HG03280 (cell line): Measurements from ENCODE around the gene RGS9BP.
"Not testable (repeated sequence)": the region's sequence is repeated elsewhere in the genome, so short reads cannot be mapped to it uniquely, and the experiment has no call there.

Experiments
- ATAC-seq: cut with Tn5 transposase; IDR thresholded peaks from one replicate; pipeline ENCODE4 v1.9.1; 2021; ENCODE audit warnings: mild to moderate bottlenecking, moderate library complexity; ENCODE audit not compliant: unreplicated experiment

The RGS9BP gene

DNA sequence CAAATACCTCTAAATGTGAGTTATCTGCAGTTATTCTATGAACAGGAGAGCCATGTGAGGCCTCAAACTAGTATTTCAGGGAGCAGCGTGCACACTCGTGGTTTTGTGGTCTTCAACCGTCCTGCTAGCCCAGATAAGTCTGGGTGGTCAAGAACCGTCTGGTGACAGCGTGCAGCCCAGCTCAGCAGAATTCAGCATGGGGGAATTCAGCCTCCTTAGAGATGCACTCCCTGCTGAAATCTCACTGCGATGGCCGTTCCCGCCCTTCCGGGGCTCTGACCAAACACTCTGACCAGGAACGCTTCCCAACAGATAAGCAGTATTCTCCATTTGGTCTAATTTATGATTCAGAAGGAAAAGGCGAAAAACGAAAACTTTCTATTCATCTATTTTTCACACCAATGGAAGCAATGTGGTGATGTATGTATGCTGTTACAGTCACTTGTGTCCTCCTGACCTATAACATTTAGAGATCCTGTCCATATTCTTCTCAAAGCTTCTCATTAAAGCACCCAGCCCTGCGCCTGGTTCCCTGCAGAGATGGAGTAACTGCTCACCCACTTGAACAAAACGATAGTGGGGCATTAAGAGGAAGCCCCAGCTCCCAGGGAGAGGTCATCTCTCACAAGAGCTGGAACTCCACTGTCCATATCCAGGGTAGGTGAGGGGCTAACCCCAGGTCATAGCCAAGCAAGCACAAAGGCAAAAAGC lies 3.6 kb upstream of the RGS9BP start:
- ATAC-seq, result no peak

DNA sequence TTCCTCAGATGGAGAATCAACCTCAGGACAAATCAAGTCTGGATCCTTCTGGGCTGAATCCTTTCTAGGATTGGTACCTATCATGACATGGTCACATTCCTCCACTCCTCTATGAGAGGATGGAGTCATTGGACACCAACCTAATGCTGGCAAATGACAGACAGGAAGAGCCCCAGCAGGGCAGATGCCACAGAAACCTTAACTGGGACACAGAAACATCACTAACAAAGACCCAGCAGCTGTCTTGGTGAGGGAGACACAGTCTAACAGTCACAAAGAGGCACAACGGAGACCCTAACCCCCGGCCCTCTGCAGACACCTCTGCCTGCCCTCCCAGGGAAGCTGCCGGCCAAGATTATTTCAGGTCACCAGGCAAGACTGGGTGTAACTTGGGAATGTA lies 2.8 kb upstream of the RGS9BP start:
- no peak for ATAC-seq

DNA sequence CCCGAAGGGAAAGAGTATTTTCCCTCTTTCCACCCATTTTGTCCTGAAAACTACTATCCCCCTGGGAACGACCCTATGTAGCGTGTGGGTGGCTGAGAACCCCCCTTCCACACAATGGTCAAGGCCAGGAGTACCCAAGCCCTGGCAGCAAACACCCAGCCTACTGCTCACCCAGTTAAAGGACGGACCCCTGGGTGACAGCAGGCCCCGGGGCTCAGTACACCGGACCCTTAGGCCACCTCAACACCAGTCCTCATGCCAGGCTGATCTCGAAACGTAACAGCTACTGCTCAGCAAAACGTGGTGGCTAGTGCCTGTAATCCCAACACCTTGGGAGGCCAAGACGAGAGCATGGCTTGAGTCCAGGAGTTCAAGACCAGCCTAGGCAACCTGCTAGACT lies 2.1 kb upstream of the RGS9BP start:
- no peak for ATAC-seq

DNA sequence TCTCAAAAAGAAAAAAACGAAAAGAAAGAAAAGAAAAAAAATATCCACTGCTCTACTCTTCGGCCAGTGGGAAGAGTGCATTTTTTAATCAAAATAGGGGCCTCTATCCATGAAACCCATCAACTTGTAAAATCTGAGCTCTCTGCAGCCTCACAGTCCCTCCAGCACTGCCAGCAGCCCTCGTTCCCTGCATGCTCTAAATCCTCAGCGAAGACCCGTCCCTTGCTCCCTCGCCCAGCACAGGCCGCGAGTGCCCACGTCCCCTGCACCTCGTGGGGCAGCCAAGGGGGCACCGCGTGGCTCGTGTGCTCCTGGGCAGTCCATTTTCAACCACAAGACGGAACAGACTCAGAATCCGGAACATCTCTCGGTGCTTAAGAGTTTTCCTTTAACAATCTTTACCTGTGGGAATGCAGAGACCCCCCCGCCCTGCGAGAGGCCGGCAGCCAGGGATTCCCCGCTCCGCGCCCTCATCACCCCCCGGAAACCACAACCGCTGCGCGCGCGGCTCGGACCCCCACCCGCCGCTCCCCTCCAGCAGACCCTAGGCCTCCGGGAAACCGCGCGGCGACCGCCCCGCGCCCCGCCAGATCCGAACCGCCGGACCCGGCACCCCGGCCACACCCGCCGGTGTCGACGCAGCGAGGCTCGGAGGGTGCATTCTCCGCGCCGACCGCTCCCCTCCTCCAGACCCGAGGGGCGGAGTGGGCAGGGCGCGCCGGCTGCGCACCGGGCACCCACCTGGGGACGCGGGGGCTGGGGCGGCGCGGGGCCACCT lies 1.3 kb upstream of the RGS9BP start:
- peak; percentile 14 for ATAC-seq

DNA sequence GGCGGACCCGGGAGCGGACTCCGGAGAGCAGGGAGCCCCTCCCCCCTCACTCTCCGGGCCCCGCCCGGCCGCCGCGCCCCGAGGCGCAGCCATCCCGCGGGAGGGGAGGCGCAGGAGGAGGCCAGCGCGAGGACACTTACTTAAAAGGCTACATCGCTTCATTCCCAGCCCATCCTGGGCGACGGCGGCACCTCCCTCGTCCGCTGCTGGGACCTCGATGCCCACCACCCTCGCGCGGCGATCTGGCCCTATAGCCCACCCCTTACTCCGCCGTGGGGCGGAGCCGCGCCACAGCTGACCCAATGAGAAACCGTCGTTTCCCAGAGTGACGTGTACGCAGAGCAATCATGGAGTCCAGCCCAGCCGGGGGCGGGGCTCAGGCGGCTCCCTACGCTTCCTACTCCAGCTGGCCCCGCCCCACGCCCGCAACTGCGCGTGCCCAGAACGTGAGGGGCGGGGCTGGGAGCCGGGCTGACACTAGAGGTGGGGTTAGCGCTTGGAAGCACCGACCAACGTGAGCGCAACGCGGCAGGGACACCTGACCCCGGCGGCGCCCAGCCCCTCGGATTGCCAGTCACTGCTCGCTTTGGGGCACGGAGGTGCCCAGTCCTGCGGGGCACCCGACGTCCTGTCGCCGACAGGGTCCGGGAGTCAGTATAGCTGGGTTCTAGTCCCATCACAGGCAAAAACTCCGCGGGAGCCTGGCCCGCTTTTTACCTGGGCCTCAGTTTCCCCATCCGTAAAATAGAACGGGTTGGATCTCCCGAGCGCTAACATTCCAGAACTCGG lies 523 bp upstream of the RGS9BP start, which contains the start of gene ANKRD27:
Gene ANKRD27, minus strand, starts transcription at position 250 of the 789 bp plus-strand sequence. CDS start 16,165 bp downstream, outside the sequence.
- ATAC-seq, result peak; percentile 97

DNA sequence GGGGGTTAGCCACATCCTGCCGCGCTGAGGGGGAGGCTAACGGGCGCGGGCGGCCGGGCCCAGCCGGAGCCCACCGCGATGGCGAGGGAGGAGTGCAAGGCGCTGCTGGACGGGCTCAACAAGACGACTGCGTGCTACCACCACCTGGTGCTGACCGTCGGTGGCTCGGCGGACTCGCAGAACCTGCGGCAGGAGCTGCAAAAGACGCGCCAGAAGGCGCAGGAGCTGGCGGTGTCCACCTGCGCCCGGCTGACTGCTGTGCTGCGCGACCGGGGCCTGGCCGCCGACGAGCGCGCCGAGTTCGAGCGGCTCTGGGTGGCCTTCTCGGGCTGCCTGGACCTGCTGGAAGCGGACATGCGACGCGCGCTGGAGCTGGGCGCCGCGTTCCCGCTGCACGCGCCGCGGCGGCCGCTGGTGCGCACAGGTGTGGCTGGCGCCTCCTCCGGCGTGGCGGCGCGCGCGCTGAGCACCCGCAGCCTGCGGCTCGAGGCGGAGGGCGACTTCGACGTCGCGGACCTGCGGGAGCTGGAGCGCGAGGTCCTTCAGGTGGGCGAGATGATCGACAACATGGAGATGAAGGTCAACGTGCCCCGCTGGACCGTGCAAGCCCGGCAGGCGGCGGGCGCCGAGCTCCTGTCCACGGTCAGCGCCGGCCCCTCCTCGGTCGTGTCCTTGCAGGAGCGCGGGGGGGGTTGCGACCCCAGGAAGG lies 692 bp downstream of the RGS9BP start:
- ATAC-seq, result no peak

DNA sequence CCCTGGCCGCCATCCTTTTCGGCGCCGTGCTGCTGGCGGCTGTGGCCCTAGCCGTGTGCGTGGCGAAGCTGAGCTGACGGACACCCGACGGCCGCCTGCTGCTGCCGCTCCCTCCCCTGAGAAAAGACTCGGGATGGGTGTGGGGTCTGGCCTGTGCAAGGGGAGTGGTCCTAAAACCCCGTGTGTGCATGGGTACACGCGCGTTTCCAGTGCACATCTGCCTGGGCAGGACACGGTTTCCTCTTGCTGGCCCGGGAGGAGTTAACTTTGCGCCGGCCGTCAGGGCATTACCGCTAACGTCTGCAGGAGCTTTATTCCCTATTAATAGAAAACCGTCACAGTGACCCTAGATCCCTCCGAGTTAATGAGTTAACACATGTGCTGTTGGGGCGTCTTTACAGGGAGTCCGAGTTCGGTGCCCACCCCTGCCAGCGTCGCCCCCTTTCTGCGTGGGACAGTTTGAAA lies 1.3 kb downstream of the RGS9BP start:
- no peak for ATAC-seq

DNA sequence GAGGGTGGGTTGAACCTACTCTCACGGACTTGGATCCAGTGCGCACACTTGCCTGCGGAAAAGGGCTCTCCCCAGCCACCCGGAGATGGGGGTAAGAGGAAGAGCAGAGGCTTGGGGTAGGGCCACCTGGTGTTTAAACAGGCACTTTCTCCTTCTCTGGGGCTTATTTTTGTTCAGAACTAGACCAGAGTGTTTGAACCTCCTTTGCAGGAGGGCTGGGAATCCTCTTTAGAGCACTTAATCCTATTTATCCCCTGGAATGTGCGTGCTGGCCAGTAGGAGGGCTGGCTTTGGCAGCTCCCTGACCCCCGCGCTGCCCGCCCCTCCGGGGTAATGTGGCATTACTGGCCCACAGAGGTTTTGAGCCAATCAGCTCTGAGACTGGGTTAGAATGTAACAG lies 2.0 kb downstream of the RGS9BP start:
- no peak for ATAC-seq

DNA sequence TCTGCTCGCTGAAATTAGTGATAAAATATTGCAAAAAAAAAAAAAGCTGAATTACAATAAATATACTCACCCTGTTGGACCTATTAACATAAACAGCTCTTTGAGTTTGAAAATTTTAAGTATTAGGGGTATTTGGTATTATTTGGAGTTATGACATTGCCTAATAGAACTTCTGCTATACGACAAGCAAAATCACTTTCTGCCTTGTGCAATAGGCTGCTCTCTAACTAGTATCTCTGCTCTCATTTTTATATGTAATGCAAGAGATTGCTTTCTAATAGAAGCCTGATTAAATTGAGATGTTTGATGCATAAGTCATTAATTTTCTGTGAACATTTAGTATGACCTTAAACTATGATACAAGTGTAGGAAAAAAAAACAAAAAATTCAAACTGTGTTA lies 5.3 kb downstream of the RGS9BP start:
- no peak for ATAC-seq

DNA sequence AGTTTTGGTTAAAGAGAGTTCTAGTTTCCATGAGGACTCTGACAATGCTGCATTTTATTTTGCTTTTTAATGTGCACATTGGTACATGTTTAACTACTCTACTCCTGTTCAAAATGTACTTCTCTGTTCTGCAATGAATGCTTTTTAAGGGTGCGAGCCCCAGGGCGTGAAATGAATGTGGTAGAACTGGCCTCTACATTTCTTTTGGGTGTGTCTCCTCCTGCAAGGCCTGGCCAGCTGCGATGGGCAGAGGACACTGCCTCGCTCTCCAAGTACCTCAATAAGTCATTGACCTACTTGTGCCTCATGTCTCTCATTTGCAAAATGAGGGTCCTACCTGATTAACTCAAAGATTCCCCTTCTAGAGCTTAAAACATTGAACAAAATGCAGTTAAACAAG lies 6.7 kb downstream of the RGS9BP start:
- no peak for ATAC-seq

DNA sequence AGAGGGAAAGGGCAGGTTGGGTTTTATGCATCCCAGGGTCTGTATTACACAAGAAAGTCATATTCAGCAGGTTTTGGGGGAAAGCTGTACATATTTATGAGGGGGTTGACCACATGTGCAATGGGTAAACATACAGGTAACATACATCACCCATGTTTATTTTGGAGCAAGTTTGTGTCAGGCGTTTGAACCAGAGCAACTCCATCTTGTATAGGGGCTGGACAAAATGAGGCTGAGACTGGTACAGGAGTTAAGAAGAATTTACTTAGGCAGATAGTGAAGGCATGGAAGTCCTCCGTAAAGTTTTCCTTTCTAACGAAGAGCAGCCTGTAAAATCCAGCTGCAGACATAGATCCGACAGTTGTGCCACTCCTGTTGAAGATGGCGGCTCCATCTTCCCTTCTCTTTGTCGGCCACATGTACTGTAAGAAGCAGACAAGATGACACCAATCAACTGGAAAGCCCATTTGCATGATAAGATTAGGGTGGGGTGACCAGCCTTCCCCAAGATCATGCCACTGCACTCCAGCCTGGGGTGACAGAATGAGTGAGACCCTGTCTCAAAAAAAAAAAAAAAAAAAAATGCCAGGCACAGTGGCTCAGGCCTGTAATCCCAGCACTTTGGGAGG lies 11.3 kb downstream of the RGS9BP start:
- no peak for ATAC-seq

DNA sequence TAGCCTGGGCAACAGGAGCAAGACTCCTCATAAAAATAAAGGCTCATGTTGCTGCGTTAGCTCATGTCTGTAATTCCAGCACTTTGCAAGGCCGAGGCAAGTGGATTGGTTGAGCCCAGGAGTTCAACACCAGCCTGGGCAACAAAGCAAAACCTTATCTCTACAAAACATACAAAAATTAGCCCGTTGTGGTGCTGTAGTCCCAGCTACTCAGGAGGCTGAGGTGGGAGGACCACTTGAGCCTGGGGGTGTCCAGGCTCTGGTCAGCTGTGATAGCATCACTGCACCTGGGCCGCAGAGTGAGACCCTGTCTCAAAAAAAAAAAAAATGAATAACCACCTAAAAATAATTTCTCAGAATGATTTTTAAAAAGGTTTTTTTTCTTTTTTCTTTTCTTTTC lies 12.0 kb downstream of the RGS9BP start:
- no peak for ATAC-seq

DNA sequence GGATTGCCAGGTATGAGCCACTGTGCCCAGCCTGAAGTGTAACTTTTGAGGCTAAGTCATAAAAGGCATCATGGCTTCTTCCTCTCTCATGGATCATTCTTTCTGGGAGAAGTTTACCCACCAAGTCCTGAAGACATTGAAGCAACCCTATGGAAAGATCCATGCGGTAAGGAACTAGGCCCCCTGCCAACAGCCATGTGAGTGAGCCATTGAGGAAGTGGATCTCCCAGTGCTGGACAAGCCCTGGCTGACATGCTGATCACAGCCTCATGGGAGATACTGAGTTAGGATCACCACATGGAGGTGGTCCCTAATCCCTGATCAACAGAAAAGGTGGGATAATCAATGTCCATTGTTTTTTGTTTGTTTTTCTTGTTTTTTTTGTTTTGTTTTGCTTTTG lies 12.7 kb downstream of the RGS9BP start:
- no peak for ATAC-seq

DNA sequence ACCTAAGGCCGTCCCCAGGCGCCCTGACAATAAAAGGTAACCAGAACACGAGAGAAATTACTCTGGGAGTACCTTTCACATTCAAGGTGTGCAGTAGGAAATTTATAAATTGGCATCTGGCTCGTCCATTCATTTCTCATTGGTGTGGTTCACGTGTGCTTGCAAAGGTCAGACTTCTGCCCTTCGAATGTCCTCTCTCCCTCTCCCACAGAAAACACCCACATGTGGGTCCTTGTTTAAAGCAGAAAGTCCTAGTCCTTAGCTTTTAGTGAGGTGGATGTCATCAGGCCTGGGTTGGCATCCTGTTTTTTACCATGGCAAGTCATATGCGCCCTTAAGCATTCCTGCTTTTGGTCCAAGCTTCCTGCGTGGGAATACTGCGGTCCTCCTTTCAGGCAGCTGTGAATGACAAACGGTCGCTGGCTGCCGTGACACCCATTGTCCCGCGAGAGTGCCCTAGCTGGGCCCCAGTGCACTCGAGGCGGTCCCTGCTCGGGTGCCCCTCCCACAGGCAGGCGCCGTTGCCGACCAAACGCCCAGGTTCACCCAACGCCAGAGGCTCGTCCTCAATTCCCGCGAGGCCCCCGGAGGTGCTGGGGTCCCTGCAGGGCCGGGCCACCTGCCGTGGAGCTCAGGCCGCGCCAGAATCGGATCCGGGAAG lies 15.8 kb downstream of the RGS9BP start, which contains the start of gene NUDT19:
Gene NUDT19, plus strand, starts transcription at position 531 of the 661 bp plus-strand sequence. CDS start 140 bp downstream, outside the sequence.
- ATAC-seq, result peak; percentile 82

DNA sequence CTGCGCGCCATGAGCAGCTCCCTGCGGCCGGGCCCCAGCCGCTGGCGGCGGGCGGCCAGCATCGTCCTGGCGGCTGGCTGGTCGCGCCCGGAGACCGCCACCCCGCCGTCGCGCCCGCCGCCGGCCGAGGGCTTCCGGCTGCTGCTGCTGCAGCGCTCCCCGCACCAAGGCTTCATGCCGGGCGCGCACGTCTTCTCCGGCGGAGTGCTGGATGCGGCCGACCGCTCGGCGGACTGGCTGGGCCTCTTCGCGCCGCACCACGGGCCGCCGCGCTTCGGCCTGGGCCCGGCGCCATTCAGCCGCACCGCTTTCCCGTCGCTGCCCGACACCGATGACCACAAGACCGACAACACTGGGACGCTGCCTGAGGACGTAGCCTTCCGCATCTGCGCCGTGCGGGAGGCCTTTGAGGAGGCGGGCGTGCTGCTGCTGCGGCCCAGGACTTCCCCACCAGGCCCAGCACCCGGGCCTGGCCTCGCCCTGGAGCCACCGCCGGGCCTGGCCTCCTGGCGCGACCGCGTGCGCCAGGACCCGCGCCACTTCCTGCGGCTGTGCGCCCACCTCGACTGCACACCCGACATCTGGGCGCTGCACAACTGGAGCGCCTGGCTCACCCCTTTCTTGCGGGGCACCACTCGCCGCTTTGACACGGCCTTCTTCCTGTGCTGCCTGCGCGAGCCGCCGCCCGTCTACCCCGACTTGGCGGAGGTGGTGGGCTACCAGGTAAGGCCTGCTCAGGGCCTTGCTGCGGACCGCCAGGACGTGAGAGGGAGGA lies 16.5 kb downstream of the RGS9BP start:
- ATAC-seq, result peak; percentile 60

DNA sequence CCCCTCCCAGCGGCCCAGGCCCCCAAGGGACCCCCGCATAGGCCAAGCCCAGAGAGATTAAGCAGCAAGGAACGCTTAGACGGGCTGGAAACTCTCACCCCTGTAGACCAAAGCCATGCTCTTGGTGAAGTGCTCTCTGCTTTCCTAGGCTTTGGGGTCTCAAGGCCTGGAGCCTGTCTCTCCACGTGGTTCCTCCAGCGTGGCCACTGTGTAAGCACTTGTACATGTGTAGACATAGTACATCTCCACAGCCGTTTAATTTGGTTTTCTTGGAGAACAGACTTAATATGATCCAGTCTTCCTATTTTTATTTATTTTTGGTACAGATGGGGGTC lies 17.0 kb downstream of the RGS9BP start:
- ATAC-seq, result no peak

DNA sequence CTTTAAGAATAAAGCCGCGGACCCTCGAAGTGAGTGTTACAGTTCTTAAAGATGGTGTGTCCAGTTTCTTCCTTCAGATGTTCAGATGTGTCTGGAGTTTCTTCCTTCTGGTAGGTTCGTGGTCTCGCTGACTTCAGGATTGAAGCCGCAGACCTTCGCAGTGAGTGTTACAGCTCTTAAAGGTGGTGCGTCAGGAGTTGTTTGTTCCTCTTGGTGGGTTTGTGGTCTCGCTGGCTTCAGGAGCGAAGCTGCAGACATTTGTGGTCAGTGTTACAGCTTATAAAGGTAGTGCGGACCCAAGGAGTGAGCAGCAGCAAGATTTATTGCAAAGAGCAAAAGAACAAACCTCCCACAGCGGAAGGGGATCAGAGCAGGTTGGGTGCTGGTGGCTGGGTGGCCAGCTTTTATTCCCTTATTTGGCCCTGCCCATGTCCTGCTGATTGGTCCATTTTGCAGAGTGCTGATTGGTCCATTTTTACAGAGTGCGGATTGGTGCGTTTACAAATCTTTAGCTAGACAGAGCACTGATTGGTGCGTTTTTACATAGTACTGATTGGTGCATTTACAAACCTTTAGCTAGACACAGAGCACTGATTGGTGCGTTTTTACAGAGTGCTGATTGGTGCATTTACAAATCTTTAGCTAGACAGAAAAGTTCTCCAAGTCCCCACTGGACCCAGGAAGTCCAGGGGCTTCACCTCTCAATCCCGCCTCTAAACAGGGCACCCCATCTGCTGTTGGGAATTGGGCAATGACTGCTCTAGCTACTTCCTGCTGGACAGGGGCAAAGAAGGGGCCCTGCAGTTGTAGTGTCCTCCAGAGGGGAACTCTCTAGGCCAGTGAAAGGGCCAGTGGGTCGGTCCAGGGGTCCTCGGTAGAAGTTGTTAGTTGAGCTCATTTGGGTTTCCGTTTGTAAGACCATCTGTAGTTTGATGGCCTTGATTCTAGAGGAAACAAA lies 17.8 kb downstream of the RGS9BP start:
- ATAC-seq, result not testable (repeated sequence)

DNA sequence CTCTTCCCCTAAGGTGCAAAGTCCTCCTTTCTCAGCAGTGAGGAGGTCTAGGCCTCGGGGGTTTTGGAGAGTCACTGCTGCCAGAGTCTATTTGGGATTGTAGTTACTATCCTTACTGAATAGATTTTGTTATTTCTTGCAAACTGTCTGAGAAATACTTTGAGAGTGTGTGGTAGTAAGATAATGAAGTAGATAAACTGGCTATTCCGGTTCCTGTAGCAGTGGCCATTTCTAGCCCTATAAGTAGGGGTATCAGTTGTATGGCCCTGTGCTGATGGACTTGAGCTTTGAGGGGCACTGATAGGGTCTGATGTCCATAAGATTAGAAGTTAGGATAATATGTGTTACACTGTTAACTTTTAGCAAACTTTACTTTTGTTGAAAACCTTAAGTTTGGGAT lies 18.7 kb downstream of the RGS9BP start:
- ATAC-seq, result not testable (repeated sequence)
